ENCODE data around the gene MKRN2OS.

DNA sequence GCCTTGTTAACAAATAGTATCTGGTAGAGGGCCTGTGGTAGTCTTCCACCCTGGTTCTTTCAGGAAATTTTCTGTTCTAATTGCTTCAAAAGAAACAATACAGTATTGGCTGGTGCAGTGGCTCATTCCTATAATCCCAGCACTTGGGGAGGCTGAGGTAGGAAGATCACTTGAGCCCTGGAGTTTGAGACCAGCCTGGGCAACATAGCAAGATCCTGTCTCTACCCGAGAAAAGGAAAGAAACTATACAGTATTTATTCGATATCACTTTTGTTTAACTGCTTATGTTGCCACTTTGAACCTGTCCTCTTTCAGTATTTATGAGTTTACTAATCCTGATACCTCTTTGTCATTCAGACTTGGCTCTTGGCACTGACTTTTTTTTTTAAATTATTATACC, 16.1 kb upstream of the MKRN2OS start:
- TF ChIP-seq CTCF (conservative IDR thresholded peaks at IDR 0.05; ENCODE audit: low read length): no peak
- TF ChIP-seq EZH2phosphoT487 (IDR thresholded peaks at IDR 0.05; ENCODE audit: borderline replicate concordance, low read depth, low read length): no peak

All from OCI-LY7 (cell line).